Choroid plexus epithelial cell (primary cell): ENCODE data around the gene EGFR.
"Not testable (repeated sequence)": the region's sequence is repeated elsewhere in the genome, so short reads cannot be mapped to it uniquely, and the experiment has no call there.

ENCODE experiments used
- DNase-seq: peaks from one replicate; pipeline ENCODE4 v3.0.0-alpha.2; 2010; ENCODE audit warnings: low read depth
- H3K4me3 ChIP-seq: 2 replicates; pipeline ENCODE4 v1.5.1; 2011; ENCODE audit warnings: low read depth, mild to moderate bottlenecking, control low read depth, low read length, moderate library complexity
- CTCF ChIP-seq: conservative IDR thresholded peaks from 2 replicates; pipeline ENCODE4 v1.5.1; 2011; ENCODE audit warnings: low read depth, mild to moderate bottlenecking, control low read depth, inconsistent platforms, low read length, moderate library complexity

The EGFR gene

GRCh38 chr7:55162476-55162875, 143.7 kb downstream of the EGFR start:
- DNase-seq, result no peak
- H3K4me3 ChIP-seq, result no peak overlapping the region
- TF ChIP-seq CTCF, result no peak

GRCh38 chr7:55163733-55164132, 144.9 kb downstream of the EGFR start:
- TF ChIP-seq CTCF, result no peak
- H3K4me3 ChIP-seq, result no peak overlapping the region
- no peak for DNase-seq

- no peak overlapping the region for H3K4me3 ChIP-seq
- no peak for TF ChIP-seq CTCF
- no peak for DNase-seq
These were observed 145.7 kb downstream of the EGFR start for GRCh38 chr7:55164527-55164926.

GRCh38 chr7:55165176-55165861, 146.5 kb downstream of the EGFR start:
- no peak for DNase-seq

GRCh38 chr7:55167296-55167695, 148.5 kb downstream of the EGFR start:
- DNase-seq, H3K4me3 ChIP-seq: not testable (repeated sequence)

More at GRCh38 chr7:55165176-55165861, 146.5 kb downstream of the EGFR start:
- TF ChIP-seq CTCF, result no peak
- no peak overlapping the region for H3K4me3 ChIP-seq

- DNase-seq, result no peak
- no peak overlapping the region for H3K4me3 ChIP-seq
- no peak for TF ChIP-seq CTCF
These were observed 151.7 kb downstream of the EGFR start for GRCh38 chr7:55170335-55171069.

GRCh38 chr7:55171157-55171556, 152.3 kb downstream of the EGFR start:
- no peak for DNase-seq

More at GRCh38 chr7:55171157-55171556, 152.3 kb downstream of the EGFR start:
- H3K4me3 ChIP-seq, result no peak overlapping the region
- no peak for TF ChIP-seq CTCF
